Hematopoietic multipotent progenitor cell treated with erythropoietin and hydrocortisone succinate and interleukin-3 and kit ligand, for 15 days (in vitro differentiated cells): ENCODE measurements around the gene PPP2R2B.

ENCODE experiments used
- DNase-seq: peaks from one replicate; pipeline ENCODE4 v3.0.0-alpha.2; 2015; ENCODE audit warnings: low spot score

PPP2R2B gene

GRCh38 chr5:146878476-146879172 lies at the start of gene PPP2R2B:
TSS of gene PPP2R2B (minus strand) at chr5:146878757.
- DNase-seq: no peak

- DNase-seq: no peak
These were observed 45.6 kb upstream of the PPP2R2B start for GRCh38 chr5:146924132-146924531.

- DNase-seq: no peak
These were observed 42.7 kb upstream of the PPP2R2B start for GRCh38 chr5:146921225-146921624.

- no peak for DNase-seq
These were observed 41.9 kb upstream of the PPP2R2B start for GRCh38 chr5:146920351-146920881.

GRCh38 chr5:146919304-146919703 lies 40.7 kb upstream of the PPP2R2B start:
- DNase-seq: no peak

- DNase-seq: no peak
These were observed 39.4 kb upstream of the PPP2R2B start for GRCh38 chr5:146917931-146918330.

GRCh38 chr5:146912874-146913273 lies 34.3 kb upstream of the PPP2R2B start:
- no peak for DNase-seq

GRCh38 chr5:146910239-146910638 lies 31.7 kb upstream of the PPP2R2B start:
- DNase-seq: no peak

GRCh38 chr5:146909255-146910068 lies 30.9 kb upstream of the PPP2R2B start:
- no peak for DNase-seq

GRCh38 chr5:146906803-146907202 lies 28.2 kb upstream of the PPP2R2B start:
- no peak for DNase-seq

- no peak for DNase-seq
These were observed 26.3 kb upstream of the PPP2R2B start for GRCh38 chr5:146904890-146905289.

GRCh38 chr5:146903789-146904188 lies 25.2 kb upstream of the PPP2R2B start:
- DNase-seq: no peak

- DNase-seq: no peak
These were observed 23.9 kb upstream of the PPP2R2B start for GRCh38 chr5:146902471-146902870.

GRCh38 chr5:146897061-146897460 lies 18.5 kb upstream of the PPP2R2B start:
- DNase-seq: no peak

- DNase-seq: no peak
These were observed 16.4 kb upstream of the PPP2R2B start for GRCh38 chr5:146894753-146895521.

- DNase-seq: no peak
These were observed 15.4 kb upstream of the PPP2R2B start for GRCh38 chr5:146893991-146894390.

GRCh38 chr5:146892231-146892630 lies 13.7 kb upstream of the PPP2R2B start:
- DNase-seq: no peak

GRCh38 chr5:146891511-146891910 lies 13.0 kb upstream of the PPP2R2B start:
- no peak for DNase-seq

- DNase-seq: no peak
These were observed 12.3 kb upstream of the PPP2R2B start for GRCh38 chr5:146890731-146891440.

- no peak for DNase-seq
These were observed 11.5 kb upstream of the PPP2R2B start for GRCh38 chr5:146890066-146890465.

- DNase-seq: no peak
These were observed 10.6 kb upstream of the PPP2R2B start for GRCh38 chr5:146889169-146889568.
